Smooth muscle cell (in vitro differentiated cells): ENCODE measurements around the gene CALB2. TPM values are rescaled to one million over a fixed set of nuclear protein-coding genes. Genes with fewer than 3 reads are reported as not detected.

ENCODE experiments used
- DNase-seq: peaks from one replicate; lab custom pipeline; 2025; ENCODE audit not compliant: unreplicated experiment; lab: John Stamatoyannopoulos, UW
- H2AFZ ChIP-seq: fragments of 200-600 bp; sonication (generic); 2 replicates; pipeline ENCODE4 v1.6.0; 2016; ENCODE audit warnings: antibody characterized with exemption, low read depth, mild to moderate bottlenecking
- H3F3A ChIP-seq: fragments of 200-600 bp; sonication (generic); 2 replicates; pipeline ENCODE4 v1.6.0; 2017; ENCODE audit warnings: antibody characterized with exemption, low read depth
- H3K27ac ChIP-seq: fragments of 200-600 bp; sonication (generic); 2 replicates; pipeline ENCODE4 v1.5.1; 2016; ENCODE audit warnings: low read depth, mild to moderate bottlenecking
- H3K27me3 ChIP-seq: fragments of 200-600 bp; sonication (generic); 2 replicates; pipeline ENCODE4 v1.6.1; 2016; ENCODE audit warnings: low read depth, mild to moderate bottlenecking
- H3K36me3 ChIP-seq: fragments of 200-600 bp; sonication (generic); 2 replicates; pipeline ENCODE4 v1.5.1; 2016; ENCODE audit warnings: low read depth
- H3K4me1 ChIP-seq: fragments of 200-600 bp; sonication (generic); 2 replicates; pipeline ENCODE4 v1.5.1; 2016; ENCODE audit warnings: low read depth
- H3K4me2 ChIP-seq: fragments of 200-600 bp; sonication (generic); 2 replicates; pipeline ENCODE4 v1.6.0; 2016; ENCODE audit warnings: mild to moderate bottlenecking
- H3K4me3 ChIP-seq: fragments of 200-600 bp; sonication (generic); 2 replicates; pipeline ENCODE4 v1.5.1; 2016; ENCODE audit warnings: mild to moderate bottlenecking
- H3K79me2 ChIP-seq: fragments of 200-600 bp; sonication (generic); 2 replicates; pipeline ENCODE4 v1.6.0; 2016; ENCODE audit warnings: low read depth, mild to moderate bottlenecking
- H3K9ac ChIP-seq: fragments of 200-600 bp; sonication (generic); 2 replicates; pipeline ENCODE4 v1.6.0; 2016; ENCODE audit warnings: low read depth
- H3K9me3 ChIP-seq: fragments of 200-600 bp; sonication (generic); replicated peaks from 2 replicates; pipeline ENCODE4 v1.5.1; 2016; ENCODE audit warnings: low read depth
- H4K20me1 ChIP-seq: fragments of 200-600 bp; sonication (generic); 2 replicates; pipeline ENCODE4 v1.6.0; 2016; ENCODE audit warnings: low read depth
- WGBS: methylation state at CpG from one replicate; pipeline ENCODE4 v1.1.7; 2016; ENCODE audit warnings: low lambda C conversion rate; 5-methylcytosine and 5-hydroxymethylcytosine counted together
- polyA plus RNA-seq: library from polyadenylated mRNA; unstranded; fragments of >200 nt; fragmentation: Nextera tagmentation; extraction: Ambion mirVana; gene quantifications from 2 replicates; pipeline ENCODE4 v1.2.1, GENCODE V29; 2016
- total RNA-seq: library from RNA; depleted of rRNA; stranded (reverse); fragments of >200 nt; gene quantifications from 2 replicates; pipeline ENCODE4 v1.2.3, GENCODE V29; 2014
- TF ChIP-seq, protein P1 (sequence below): fragments of 200-600 bp; sonication (generic); IDR thresholded peaks from 2 replicates; pipeline ENCODE4 v1.5.1; 2017; ENCODE audit warnings: borderline replicate concordance, mild to moderate bottlenecking, antibody characterized with exemption; ENCODE audit not compliant: insufficient read depth, poor library complexity, severe bottlenecking

The CALB2 gene
- total and polyA plus RNA-seq, 2 experiments from 2014 or later: 23.6 to 60.7 TPM

DNA sequence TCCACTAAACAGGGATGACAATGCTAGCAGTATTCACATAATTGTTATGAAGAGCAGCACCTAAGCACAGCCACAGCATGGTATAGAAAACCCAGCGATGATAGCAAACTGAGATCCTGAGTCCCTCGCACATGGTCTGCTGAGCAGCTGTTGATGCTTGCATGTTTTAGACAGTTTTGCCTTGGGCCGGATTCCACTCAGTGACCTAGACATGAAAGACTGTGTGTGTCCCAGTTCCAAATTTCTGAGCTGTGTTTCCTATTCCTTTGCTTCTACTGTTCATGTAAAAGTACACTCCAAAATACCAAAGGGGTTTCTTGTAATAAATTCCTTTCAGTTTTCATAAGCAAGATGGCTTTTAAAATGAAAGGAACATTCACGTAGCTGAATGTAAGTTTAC, 38.5 kb upstream of the CALB2 start:
- Histone ChIP-seq H3K9me3 (no peaks in the 10 kb centered on the region), H2AFZ (no peak overlapping the region), H3K4me1 (no peaks in the 10 kb centered on the region), H3F3A (no peaks in the 10 kb centered on the region), H3K36me3 (no peaks in the 10 kb centered on the region), H3K27me3 (peaks cover 6% of the 10 kb centered on the region), H3K9ac (no peak overlapping the region), H3K4me3 (no peak overlapping the region), H4K20me1 (no peaks in the 10 kb centered on the region), H3K79me2 (no peaks in the 10 kb centered on the region), H3K27ac (no peak overlapping the region), H3K4me2 (no peak overlapping the region)
- TF ChIP-seq, protein P1, sequence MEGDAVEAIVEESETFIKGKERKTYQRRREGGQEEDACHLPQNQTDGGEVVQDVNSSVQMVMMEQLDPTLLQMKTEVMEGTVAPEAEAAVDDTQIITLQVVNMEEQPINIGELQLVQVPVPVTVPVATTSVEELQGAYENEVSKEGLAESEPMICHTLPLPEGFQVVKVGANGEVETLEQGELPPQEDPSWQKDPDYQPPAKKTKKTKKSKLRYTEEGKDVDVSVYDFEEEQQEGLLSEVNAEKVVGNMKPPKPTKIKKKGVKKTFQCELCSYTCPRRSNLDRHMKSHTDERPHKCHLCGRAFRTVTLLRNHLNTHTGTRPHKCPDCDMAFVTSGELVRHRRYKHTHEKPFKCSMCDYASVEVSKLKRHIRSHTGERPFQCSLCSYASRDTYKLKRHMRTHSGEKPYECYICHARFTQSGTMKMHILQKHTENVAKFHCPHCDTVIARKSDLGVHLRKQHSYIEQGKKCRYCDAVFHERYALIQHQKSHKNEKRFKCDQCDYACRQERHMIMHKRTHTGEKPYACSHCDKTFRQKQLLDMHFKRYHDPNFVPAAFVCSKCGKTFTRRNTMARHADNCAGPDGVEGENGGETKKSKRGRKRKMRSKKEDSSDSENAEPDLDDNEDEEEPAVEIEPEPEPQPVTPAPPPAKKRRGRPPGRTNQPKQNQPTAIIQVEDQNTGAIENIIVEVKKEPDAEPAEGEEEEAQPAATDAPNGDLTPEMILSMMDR: no peak
- 89% methylated on average over 4 of the region's 4 CpGs for WGBS
- no peak for DNase-seq

GRCh38 chr16:71327720-71328119, 30.8 kb upstream of the CALB2 start:
- Histone ChIP-seq H3K9me3 (peaks cover 4% of the 10 kb centered on the region), H3K27ac (no peak overlapping the region), H3K79me2 (no peaks in the 10 kb centered on the region), H3K4me1 (no peaks in the 10 kb centered on the region), H3K4me3 (no peak overlapping the region), H3K27me3 (peaks cover 4% of the 10 kb centered on the region), H3K9ac (no peak overlapping the region), H3F3A (no peaks in the 10 kb centered on the region), H4K20me1 (no peaks in the 10 kb centered on the region), H3K4me2 (no peak overlapping the region), H2AFZ (no peak overlapping the region), H3K36me3 (no peaks in the 10 kb centered on the region)
- TF ChIP-seq, protein P1: no peak
- no peak for DNase-seq

DNA sequence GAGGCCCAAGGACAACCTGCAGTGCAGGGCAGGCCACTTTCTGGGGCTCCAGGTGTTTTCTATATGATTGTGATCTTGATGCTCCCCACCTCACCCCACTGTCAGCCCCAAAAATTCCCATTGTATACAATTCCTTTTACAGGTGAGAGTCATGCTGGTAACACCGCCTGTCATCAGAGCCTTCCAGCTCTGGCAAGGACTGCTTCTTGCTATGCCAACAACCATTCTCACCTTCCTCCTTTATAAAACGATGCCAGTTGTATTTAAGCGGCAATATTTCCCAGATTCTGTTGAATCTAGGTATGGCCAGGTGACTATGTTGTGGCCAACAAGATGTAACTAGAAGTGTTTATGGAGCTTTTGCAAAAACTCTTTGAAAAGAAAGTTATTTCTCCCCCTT, 30.4 kb upstream of the CALB2 start:
- no peak for DNase-seq
- TF ChIP-seq, protein P1: no peak
- no peaks in the 10 kb centered on the region for H3F3A ChIP-seq

GRCh38 chr16:71337631-71338030, 20.9 kb upstream of the CALB2 start:
- TF ChIP-seq, protein P1: no peak
- Histone ChIP-seq H3K4me2 (no peak overlapping the region), H3K36me3 (no peaks in the 10 kb centered on the region), H3F3A (no peaks in the 10 kb centered on the region), H3K4me1 (no peaks in the 10 kb centered on the region), H4K20me1 (no peaks in the 10 kb centered on the region), H2AFZ (no peak overlapping the region), H3K27me3 (peaks cover 5% of the 10 kb centered on the region), H3K9ac (no peak overlapping the region), H3K4me3 (no peak overlapping the region), H3K9me3 (no peaks in the 10 kb centered on the region), H3K27ac (no peak overlapping the region), H3K79me2 (no peaks in the 10 kb centered on the region)
- WGBS: 75% methylated on average over 1 of the region's 1 CpG
- no peak for DNase-seq

More for the DNA sequence above, 30.4 kb upstream of the CALB2 start:
- Histone ChIP-seq H3K79me2 (no peaks in the 10 kb centered on the region), H3K4me3 (no peak overlapping the region), H2AFZ (no peak overlapping the region), H3K27ac (no peak overlapping the region), H4K20me1 (no peaks in the 10 kb centered on the region), H3K9ac (no peak overlapping the region), H3K4me2 (no peak overlapping the region), H3K36me3 (no peaks in the 10 kb centered on the region), H3K9me3 (peaks cover 4% of the 10 kb centered on the region), H3K27me3 (peaks cover 8% of the 10 kb centered on the region), H3K4me1 (no peaks in the 10 kb centered on the region)
- 87% methylated on average over 3 of the region's 3 CpGs for WGBS
